HepG2 (cell line): Measurements from ENCODE around the gene LDB2. TPM values are rescaled to one million over a fixed set of nuclear protein-coding genes. Genes with fewer than 3 reads are reported as not detected.
"Not testable (repeated sequence)": the region's sequence is repeated elsewhere in the genome, so short reads cannot be mapped to it uniquely, and the experiment has no call there.

ENCODE experiments used
- ATAC-seq: fragments of 200-7000 bp; cut with Tn5 transposase; 3 replicates; pipeline ENCODE4 v1.9.1; 2020; ENCODE audit warnings: mild to moderate bottlenecking, moderate library complexity
- BruUV-seq: library from RNA; stranded (reverse); fragments of 400-500 nt; replicated peaks from 2 replicates; lab custom pipeline; 2021; lab: Mats Ljungman, UMichigan
- CTCF ChIA-PET: fragments of 300-600 bp; formaldehyde crosslinking; extraction: SDS; loops from one replicate; lab custom pipeline; 2021; ENCODE audit warnings: low total read pairs, inconsistent platforms, low intra/inter-chr PET ratio; lab: Yijun Ruan, JAX
- POLR2A ChIA-PET: fragments of 350-600 bp; sonication (Branson Sonifier 250); formaldehyde crosslinking; loops from one replicate; lab custom pipeline; 2020; ENCODE audit warnings: antibody characterized with exemption, inconsistent platforms; lab: Yijun Ruan, JAX
- DNase-seq: peaks from one replicate; pipeline ENCODE4 v3.0.0-alpha.2; 2015; ENCODE audit warnings: low spot score
- FAIRE-seq: peaks from 3 replicates; lab custom pipeline; 2011; peaks lifted over from hg19 to GRCh38; lab: Jason Lieb, UNC
- H2AFZ ChIP-seq: one replicate; pipeline ENCODE4 v1.6.1; 2011; ENCODE audit warnings: low read length, inconsistent platforms
- H3K27ac ChIP-seq: fragments of 300-600 bp; 3 replicates; pipeline ENCODE4 v1.8.0; 2011; ENCODE audit warnings: mixed run types, mild to moderate bottlenecking, mixed read lengths, low read length, inconsistent platforms; ENCODE audit not compliant: insufficient read depth; ENCODE audit errors: extremely low read length
- H3K27me3 ChIP-seq, 2 experiments: fragments of 200-600 bp in 1 of 2; 2 replicates in 1 of 2; 3 replicates in 1 of 2; pipeline versions ENCODE4 v1.6.0 to v1.8.0; 2011; ENCODE audit warnings: low read length in 2 of 2, mild to moderate bottlenecking in 2 of 2, moderate library complexity in 2 of 2, inconsistent platforms in 1 of 2; ENCODE audit not compliant: insufficient read depth in 2 of 2, control insufficient read depth in 1 of 2
- H3K36me3 ChIP-seq, 2 experiments: fragments of 200-600 bp in 1 of 2; replicated peaks in 1 of 2; 2 replicates in 1 of 2; 3 replicates in 1 of 2; pipeline versions ENCODE4 v1.5.1 to v1.8.0; 2011; ENCODE audit warnings: low read length in 2 of 2, inconsistent platforms in 1 of 2; ENCODE audit not compliant: insufficient read depth in 2 of 2, control insufficient read depth in 1 of 2
- H3K4me1 ChIP-seq: 2 replicates; pipeline ENCODE4 v1.5.1; 2012; ENCODE audit warnings: low read length, inconsistent platforms; ENCODE audit not compliant: insufficient read depth
- H3K4me2 ChIP-seq: 2 replicates; pipeline ENCODE4 v1.6.0; 2011; ENCODE audit warnings: low read depth, low read length, inconsistent platforms
- H3K4me3 ChIP-seq, 3 experiments: fragments of 200-600 bp in 1 of 3; sonication (generic), shearing (Covaris generic) in 1 of 3; replicated peaks in 1 of 3; 2 replicates each; pipeline ENCODE4 v1.5.1; 2011 to 2016; ENCODE audit warnings: low read length in 3 of 3, inconsistent platforms in 2 of 3, low read depth in 2 of 3, mild to moderate bottlenecking in 2 of 3, control low read depth in 1 of 3, mixed read lengths in 1 of 3; ENCODE audit not compliant: insufficient read depth in 1 of 3
- H3K79me2 ChIP-seq: one replicate; pipeline ENCODE4 v1.6.1; 2011; ENCODE audit warnings: low read length, inconsistent platforms; ENCODE audit not compliant: insufficient read depth
- H3K9ac ChIP-seq: 2 replicates; pipeline ENCODE4 v1.6.0; 2011; ENCODE audit warnings: mild to moderate bottlenecking, low read depth, low read length, inconsistent platforms; ENCODE audit not compliant: insufficient read depth
- H3K9me3 ChIP-seq: 2 replicates; pipeline ENCODE4 v1.5.1; 2012; ENCODE audit warnings: mild to moderate bottlenecking, low read length
- H4K20me1 ChIP-seq: 2 replicates; pipeline ENCODE4 v1.6.0; 2011; ENCODE audit warnings: inconsistent platforms, mild to moderate bottlenecking, low read length, moderate library complexity; ENCODE audit not compliant: insufficient read depth
- ATF7 ChIP-seq, 2 experiments: fragments of 450-650 bp in 1 of 2; sonication (generic) in 1 of 2; formaldehyde crosslinking in 1 of 2; IDR thresholded peaks; 2 replicates each; pipeline versions ENCODE4 v1.4.0 to v1.6.1; 2016 to 2020; ENCODE audit warnings: antibody characterized with exemption in 1 of 2, mild to moderate bottlenecking in 1 of 2, missing genetic modification reagents in 1 of 2
- GABPB1 ChIP-seq: IDR thresholded peaks from 2 replicates; pipeline ENCODE4 v1.6.1; 2016; ENCODE audit warnings: mild to moderate bottlenecking, missing genetic modification reagents, moderate library complexity, missing compliant biosample characterization
- JUND ChIP-seq: sonication (generic); formaldehyde crosslinking; IDR thresholded peaks from 2 replicates; pipeline ENCODE4 v1.8.0; 2022; ENCODE audit warnings: mild to moderate bottlenecking, missing genetic modification reagents
- KDM5B ChIP-seq: sonication (generic); formaldehyde crosslinking; IDR thresholded peaks from 2 replicates; pipeline ENCODE4 v1.4.0; 2020; ENCODE audit warnings: missing genetic modification reagents, mild to moderate bottlenecking, borderline replicate concordance
- MED8 ChIP-seq: sonication (generic); formaldehyde crosslinking; IDR thresholded peaks from 2 replicates; pipeline ENCODE4 v1.8.1; 2023; ENCODE audit warnings: mild to moderate bottlenecking, missing genetic modification reagents; ENCODE audit not compliant: insufficient replicate concordance
- NCOA2 ChIP-seq: sonication (generic); formaldehyde crosslinking; IDR thresholded peaks from 2 replicates; pipeline ENCODE4 v1.8.0; 2022; ENCODE audit warnings: inconsistent platforms
- SIN3A ChIP-seq: IDR thresholded peaks from 2 replicates; pipeline ENCODE4 v1.6.1; 2011; ENCODE audit warnings: low read depth, mild to moderate bottlenecking, control low read depth, low read length, borderline replicate concordance
- ZNF296 ChIP-seq: sonication (generic); formaldehyde crosslinking; conservative IDR thresholded peaks from 2 replicates; pipeline ENCODE4 v1.5.0; 2020; ENCODE audit warnings: mild to moderate bottlenecking, missing genetic modification reagents
- ZNF550 ChIP-seq: sonication (generic); formaldehyde crosslinking; IDR thresholded peaks from 2 replicates; pipeline ENCODE4 v1.4.0; 2020; ENCODE audit warnings: mild to moderate bottlenecking, missing genetic modification reagents, borderline replicate concordance
- ZNF589 ChIP-seq: sonication (generic); formaldehyde crosslinking; conservative IDR thresholded peaks from 2 replicates; pipeline ENCODE4 v1.8.0; 2022; ENCODE audit warnings: mild to moderate bottlenecking, moderate library complexity, missing genetic modification reagents
- WGBS: methylation state at CpG from one replicate; pipeline ENCODE4 v1.1.6; 2017; ENCODE audit warnings: low lambda C conversion rate; 5-methylcytosine and 5-hydroxymethylcytosine counted together
- in situ Hi-C: cut with HindIII; loops from 2 replicates; pipeline ENCODE4 v1.10.0; 2017; ENCODE audit warnings: low pct_unique_long_range_greater_than_20kb; ENCODE audit not compliant: extremely low pct_ligation_motif_present
- intact Hi-C: fragments of 100-400 bp; cut with micrococcal nuclease; formaldehyde crosslinking; loops from one replicate; pipeline ENCODE4 v1.10.0; 2022; ENCODE audit not compliant: unreplicated experiment
- polyA plus RNA-seq, 8 experiments: library from polyadenylated mRNA; depleted of rRNA in 3 of 8; stranded (reverse) in 7 of 8; unstranded in 1 of 8; fragments of >200 nt; fragmentation: Illumina TruSeq in 4 of 8; extraction: Trizol in 4 of 8; gene quantifications; 2 replicates each; pipeline versions ENCODE4 v1.2.1 to v1.2.3, GENCODE V29; 2011 to 2016; ENCODE audit warnings: low read depth in 4 of 8, missing spikeins in 1 of 8, mixed read lengths in 1 of 8; ENCODE audit not compliant: insufficient read depth in 1 of 8
- total RNA-seq, 5 experiments: library from RNA; depleted of rRNA; stranded (reverse); fragments of >200 nt; fragmentation: Illumina TruSeq; extraction: Trizol; gene quantifications; 2 replicates each; pipeline ENCODE4 v1.2.3, GENCODE V29; 2016; ENCODE audit warnings: low read depth in 1 of 5

LDB2 gene
- total and polyA plus RNA-seq, 2 of the 13 experiments (the other 11 are each of a cell fraction or from before 2014, with no cell fraction given): not detected

GRCh38 chr4:16636912-16637630 lies 261.4 kb downstream of the LDB2 start:
- Histone ChIP-seq H3K4me3 (no peak overlapping the region), H3K9ac (no peak overlapping the region), H4K20me1 (no peaks in the 10 kb centered on the region), H2AFZ (no peak overlapping the region), H3K27me3 (0 out of 5 replicates have a peak, but pooled peaks cover 0 to 1% of the 10 kb centered on the region in 2 experiments), H3K9me3 (no peaks in the 10 kb centered on the region), H3K4me1 (no peaks in the 10 kb centered on the region), H3K79me2 (no peaks in the 10 kb centered on the region), H3K27ac (no peak overlapping the region), H3K4me2 (no peak overlapping the region), H3K36me3 (no peaks in the 10 kb centered on the region)
- TF ChIP-seq JUND (CRISPR knock-in tag): no peak
- TF ChIP-seq SIN3A: no peak
- no peak for TF ChIP-seq NCOA2 (CRISPR knock-in tag)
- TF ChIP-seq ZNF550 (CRISPR knock-in tag): no peak
- TF ChIP-seq GABPB1 (CRISPR knock-in tag): no peak
- TF ChIP-seq ATF7 (IDR thresholded peaks at IDR 0.05): no peak
- no peak for TF ChIP-seq ATF7 (CRISPR knock-in tag; IDR thresholded peaks at IDR 0.05)
- ATAC-seq (no peak), DNase-seq (no peak), FAIRE-seq (no peak)
- intact Hi-C loops (no loop called here), in situ Hi-C loops (no loop called here)
- ChIA-PET CTCF (no interaction called here), POLR2A (no interaction called here)
- WGBS: 3% methylated on average over 4 of the region's 4 CpGs
- no TSS peak for BruUV-seq

- DNase-seq: no peak
- TF ChIP-seq ZNF296 (CRISPR knock-in tag) (no peak), KDM5B (CRISPR knock-in tag) (no peak), MED8 (CRISPR knock-in tag) (no peak), ZNF589 (CRISPR knock-in tag) (no peak)
- TF ChIP-seq, all 625 proteins: peak for 0
- Histone ChIP-seq H3K4me2 (no peak overlapping the region), H3K79me2 (no peaks in the 10 kb centered on the region), H3K27me3 (0 out of 5 replicates have a peak, but pooled peaks cover 0 to 1% of the 10 kb centered on the region in 2 experiments), H3K4me1 (no peaks in the 10 kb centered on the region), H3K27ac (no peak overlapping the region), H4K20me1 (no peaks in the 10 kb centered on the region), H3K4me3 (no peak overlapping the region), H3K36me3 (no peaks in the 10 kb centered on the region), H3K9ac (no peak overlapping the region), H3K9me3 (no peaks in the 10 kb centered on the region), H2AFZ (no peak overlapping the region)
- POLR2A ChIA-PET: no interaction called here
- in situ Hi-C loops (no loop called here), intact Hi-C loops (no loop called here)
- no TSS peak for BruUV-seq
- CTCF ChIA-PET: no interaction called here
- FAIRE-seq: no peak
- 2% methylated on average over 2 of the region's 2 CpGs for WGBS
- no peak for ATAC-seq
Observed at GRCh38 chr4:16636304-16636703, 262.1 kb downstream of the LDB2 start.

GRCh38 chr4:16629274-16629673 lies 269.2 kb downstream of the LDB2 start:
- in situ Hi-C loops, DNase-seq, H3K9ac ChIP-seq, BruUV-seq, intact Hi-C loops, H3K79me2 ChIP-seq, H3K4me2 ChIP-seq, H2AFZ ChIP-seq, H4K20me1 ChIP-seq, H3K27ac ChIP-seq, POLR2A ChIA-PET, CTCF ChIA-PET, H3K4me3 ChIP-seq, FAIRE-seq, H3K9me3 ChIP-seq, H3K36me3 ChIP-seq, H3K4me1 ChIP-seq, H3K27me3 ChIP-seq, ATAC-seq: not testable (repeated sequence)
- 0% methylated on average over 1 of the region's 2 CpGs for WGBS
